T-helper 1 cell (primary cell): Measurements from ENCODE around the gene CTDSPL2.
"Not testable (repeated sequence)": the region's sequence is repeated elsewhere in the genome, so short reads cannot be mapped to it uniquely, and the experiment has no call there.

ENCODE experiments used
- DNase-seq, 5 donors: peaks; one replicate each; pipeline ENCODE4 v3.0.0-alpha.2; 2012 to 2020
- total RNA-seq, 4 donors: gene quantifications; one replicate each; lab custom pipeline; 2026; lab: John Stamatoyannopoulos, UW

CTDSPL2 gene
- total RNA-seq: 92.1 to 106 (median 104) reads per million in 4 donors

- peak; percentile 89 to 95 (median 91) for DNase-seq
Observed at GRCh38 chr15:44426975-44427755, at the start of gene CTDSPL2. Gene CTDSPL2, plus strand, starts transcription at chr15:44427629. Its CDS starts 31,386 bp downstream, at chr15:44459015.

- no peak for DNase-seq
Observed at GRCh38 chr15:44381236-44381635, 46.2 kb upstream of the CTDSPL2 start.

GRCh38 chr15:44385344-44385942 is 42.0 kb upstream of the CTDSPL2 start:
- no peak for DNase-seq

GRCh38 chr15:44394062-44394461 is 33.4 kb upstream of the CTDSPL2 start:
- DNase-seq: no peak

- no peak for DNase-seq
Observed at GRCh38 chr15:44394562-44394961, 32.9 kb upstream of the CTDSPL2 start.

- DNase-seq: no peak
Observed at GRCh38 chr15:44397869-44398268, 29.6 kb upstream of the CTDSPL2 start.

- DNase-seq: peak in 1 of 5 donors; percentile 35
Observed at GRCh38 chr15:44414001-44414400, 13.4 kb upstream of the CTDSPL2 start.

GRCh38 chr15:44427756-44428724 is 611 bp downstream of the CTDSPL2 start:
- peak in 1 of 5 donors; percentile 28 for DNase-seq

- no peak for DNase-seq
Observed at GRCh38 chr15:44435893-44436667, 8.7 kb downstream of the CTDSPL2 start.

GRCh38 chr15:44438402-44438801 is 11.0 kb downstream of the CTDSPL2 start:
- no peak for DNase-seq

GRCh38 chr15:44441095-44441501 is 13.7 kb downstream of the CTDSPL2 start:
- no peak for DNase-seq

GRCh38 chr15:44443515-44443914 is 16.1 kb downstream of the CTDSPL2 start:
- no peak for DNase-seq

- no peak for DNase-seq
Observed at GRCh38 chr15:44447772-44448376, 20.4 kb downstream of the CTDSPL2 start.

- peak in 1 of 5 donors; percentile 10 for DNase-seq
Observed at GRCh38 chr15:44450172-44450571, 22.7 kb downstream of the CTDSPL2 start.

GRCh38 chr15:44453578-44454283 is 26.3 kb downstream of the CTDSPL2 start:
- not testable (repeated sequence) for DNase-seq

GRCh38 chr15:44458429-44458828 is 31.0 kb downstream of the CTDSPL2 start:
- DNase-seq: no peak

- peak in 1 of 5 donors; percentile 11 for DNase-seq
Observed at GRCh38 chr15:44468709-44469385, 41.4 kb downstream of the CTDSPL2 start.

- DNase-seq: no peak
Observed at GRCh38 chr15:44471885-44472455, 44.5 kb downstream of the CTDSPL2 start.

GRCh38 chr15:44479343-44479742 is 51.9 kb downstream of the CTDSPL2 start:
- DNase-seq: no peak

- no peak for DNase-seq
Observed at GRCh38 chr15:44482090-44482489, 54.7 kb downstream of the CTDSPL2 start.
